PC-3 (cell line): ENCODE measurements around the gene PPP1R12B.

Source experiments
- EZH2phosphoT487 ChIP-seq: fragments of 300-600 bp; sonication (generic); IDR thresholded peaks from 2 replicates; pipeline ENCODE4 v1.6.1; 2018; ENCODE audit warnings: mild to moderate bottlenecking, antibody characterized with exemption, low read length, borderline replicate concordance
- TF ChIP-seq, protein P1 (sequence below): fragments of 300-600 bp; sonication (generic); conservative IDR thresholded peaks from 2 replicates; pipeline ENCODE4 v1.5.1; 2017; ENCODE audit warnings: antibody characterized with exemption, low read depth, mild to moderate bottlenecking, low read length

- TF ChIP-seq, protein P1, sequence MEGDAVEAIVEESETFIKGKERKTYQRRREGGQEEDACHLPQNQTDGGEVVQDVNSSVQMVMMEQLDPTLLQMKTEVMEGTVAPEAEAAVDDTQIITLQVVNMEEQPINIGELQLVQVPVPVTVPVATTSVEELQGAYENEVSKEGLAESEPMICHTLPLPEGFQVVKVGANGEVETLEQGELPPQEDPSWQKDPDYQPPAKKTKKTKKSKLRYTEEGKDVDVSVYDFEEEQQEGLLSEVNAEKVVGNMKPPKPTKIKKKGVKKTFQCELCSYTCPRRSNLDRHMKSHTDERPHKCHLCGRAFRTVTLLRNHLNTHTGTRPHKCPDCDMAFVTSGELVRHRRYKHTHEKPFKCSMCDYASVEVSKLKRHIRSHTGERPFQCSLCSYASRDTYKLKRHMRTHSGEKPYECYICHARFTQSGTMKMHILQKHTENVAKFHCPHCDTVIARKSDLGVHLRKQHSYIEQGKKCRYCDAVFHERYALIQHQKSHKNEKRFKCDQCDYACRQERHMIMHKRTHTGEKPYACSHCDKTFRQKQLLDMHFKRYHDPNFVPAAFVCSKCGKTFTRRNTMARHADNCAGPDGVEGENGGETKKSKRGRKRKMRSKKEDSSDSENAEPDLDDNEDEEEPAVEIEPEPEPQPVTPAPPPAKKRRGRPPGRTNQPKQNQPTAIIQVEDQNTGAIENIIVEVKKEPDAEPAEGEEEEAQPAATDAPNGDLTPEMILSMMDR, result no peak
- TF ChIP-seq EZH2phosphoT487, result no peak
Observed at GRCh38 chr1:202623075-202623474, 274.6 kb downstream of the PPP1R12B start.
